Measurements from ENCODE around the gene NRAP.

Gene NRAP

GRCh38 chr10:113663908-113664307, at the start of gene NRAP:
Gene NRAP (minus strand): TSS chr10:113664041. CDS start chr10:113663882, 159 bp downstream.
- no peak for DNase-seq (ENCODE audit: low read depth)
- TF ChIP-seq CTCF (conservative IDR thresholded peaks at IDR 0.05; ENCODE audit: control insufficient read depth, insufficient read depth, low read depth, low read length) = no peak
- H3K4me3 ChIP-seq (ENCODE audit: control insufficient read depth, low read depth, low read length) = no peak within 1 kb of the TSS

GRCh38 chr10:113713640-113713982, 49.8 kb upstream of the NRAP start:
- no peak for DNase-seq (ENCODE audit: low read depth)
- no peak overlapping the region for H3K4me3 ChIP-seq (ENCODE audit: control insufficient read depth, low read depth, low read length)
- no peak for TF ChIP-seq CTCF (conservative IDR thresholded peaks at IDR 0.05; ENCODE audit: control insufficient read depth, insufficient read depth, low read depth, low read length)

- TF ChIP-seq CTCF (conservative IDR thresholded peaks at IDR 0.05; ENCODE audit: control insufficient read depth, insufficient read depth, low read depth, low read length) = no peak
- no peak for DNase-seq (ENCODE audit: low read depth)
- no peak overlapping the region for H3K4me3 ChIP-seq (ENCODE audit: control insufficient read depth, low read depth, low read length)
Observed at GRCh38 chr10:113712755-113713639, 49.2 kb upstream of the NRAP start.

GRCh38 chr10:113712024-113712423, 48.2 kb upstream of the NRAP start:
- DNase-seq (ENCODE audit: low read depth) = no peak
- no peak for TF ChIP-seq CTCF (conservative IDR thresholded peaks at IDR 0.05; ENCODE audit: control insufficient read depth, insufficient read depth, low read depth, low read length)
- H3K4me3 ChIP-seq (ENCODE audit: control insufficient read depth, low read depth, low read length) = no peak overlapping the region

GRCh38 chr10:113711142-113711541, 47.3 kb upstream of the NRAP start:
- no peak for TF ChIP-seq CTCF (conservative IDR thresholded peaks at IDR 0.05; ENCODE audit: control insufficient read depth, insufficient read depth, low read depth, low read length)
- DNase-seq (ENCODE audit: low read depth) = no peak
- H3K4me3 ChIP-seq (ENCODE audit: control insufficient read depth, low read depth, low read length) = no peak overlapping the region

- no peak for TF ChIP-seq CTCF (conservative IDR thresholded peaks at IDR 0.05; ENCODE audit: control insufficient read depth, insufficient read depth, low read depth, low read length)
- no peak overlapping the region for H3K4me3 ChIP-seq (ENCODE audit: control insufficient read depth, low read depth, low read length)
- DNase-seq (ENCODE audit: low read depth) = peak; percentile 70
Observed at GRCh38 chr10:113709221-113709838, 45.5 kb upstream of the NRAP start.
